OCI-LY3 (cell line): ENCODE measurements around the gene CRAMP1.

ENCODE experiments used
- H2AFZ ChIP-seq: fragments of 200-600, 300-600 bp; shearing (Covaris generic); 2 replicates; pipeline ENCODE4 v1.6.0; 2014; ENCODE audit warnings: antibody characterized with exemption, low read depth, low read length
- H3K27ac ChIP-seq: fragments of 200-600, 300-600 bp; sonication (generic); 2 replicates; pipeline ENCODE4 v1.5.1; 2014; ENCODE audit warnings: mild to moderate bottlenecking, low read length, moderate library complexity, mixed read lengths
- H3K27me3 ChIP-seq: fragments of 200-600, 300-600 bp; sonication (generic); 2 replicates; pipeline ENCODE4 v1.6.1; 2014; ENCODE audit warnings: low read depth, low read length, mixed read lengths
- H3K36me3 ChIP-seq: fragments of 200-600, 300-600 bp; sonication (generic); replicated peaks from 2 replicates; pipeline ENCODE3; 2014; ENCODE audit warnings: low read depth, low read length, mixed read lengths
- H3K4me1 ChIP-seq: fragments of 300-600, 200-600 bp; sonication (generic); 2 replicates; pipeline ENCODE4 v1.6.1; 2014; ENCODE audit warnings: low read length, mixed read lengths
- H3K4me2 ChIP-seq: fragments of 200-600, 300-600 bp; sonication (generic); 2 replicates; pipeline ENCODE4 v1.6.1; 2014; ENCODE audit warnings: low read length, mixed read lengths
- H3K4me3 ChIP-seq: fragments of 300-600, 200-600 bp; sonication (generic); 2 replicates; pipeline ENCODE4 v1.5.1; 2014; ENCODE audit warnings: antibody characterized with exemption, mild to moderate bottlenecking, low read length, moderate library complexity
- H3K79me2 ChIP-seq: fragments of 300-600, 200-600 bp; shearing (Covaris generic); 2 replicates; pipeline ENCODE4 v1.6.1; 2014; ENCODE audit warnings: mild to moderate bottlenecking, low read length, mixed read lengths
- H3K9ac ChIP-seq: fragments of 300-600, 200-600 bp; shearing (Covaris generic); 2 replicates; pipeline ENCODE4 v1.6.0; 2014; ENCODE audit warnings: mild to moderate bottlenecking, low read length, moderate library complexity
- H3K9me3 ChIP-seq: fragments of 200-600, 300-600 bp; shearing (Covaris generic); 2 replicates; pipeline ENCODE4 v1.6.1; 2014; ENCODE audit warnings: low read length, mixed read lengths; ENCODE audit not compliant: insufficient read depth
- H4K20me1 ChIP-seq: fragments of 200-600, 300-600 bp; sonication (generic); 2 replicates; pipeline ENCODE4 v1.6.1; 2016; ENCODE audit warnings: low read length, mixed read lengths; ENCODE audit not compliant: insufficient read depth
- EZH2phosphoT487 ChIP-seq: fragments of 200-600 bp; shearing (Covaris generic); IDR thresholded peaks from 2 replicates; pipeline ENCODE4 v1.6.1; 2018; ENCODE audit warnings: antibody characterized with exemption, mixed run types, low read depth
- TF ChIP-seq, protein P1 (sequence below): fragments of 200-600, 300-600 bp; sonication (generic); IDR thresholded peaks from 2 replicates; pipeline ENCODE4 v1.5.1; 2014; ENCODE audit warnings: antibody characterized with exemption, low read length, low read depth

Gene CRAMP1

DNA sequence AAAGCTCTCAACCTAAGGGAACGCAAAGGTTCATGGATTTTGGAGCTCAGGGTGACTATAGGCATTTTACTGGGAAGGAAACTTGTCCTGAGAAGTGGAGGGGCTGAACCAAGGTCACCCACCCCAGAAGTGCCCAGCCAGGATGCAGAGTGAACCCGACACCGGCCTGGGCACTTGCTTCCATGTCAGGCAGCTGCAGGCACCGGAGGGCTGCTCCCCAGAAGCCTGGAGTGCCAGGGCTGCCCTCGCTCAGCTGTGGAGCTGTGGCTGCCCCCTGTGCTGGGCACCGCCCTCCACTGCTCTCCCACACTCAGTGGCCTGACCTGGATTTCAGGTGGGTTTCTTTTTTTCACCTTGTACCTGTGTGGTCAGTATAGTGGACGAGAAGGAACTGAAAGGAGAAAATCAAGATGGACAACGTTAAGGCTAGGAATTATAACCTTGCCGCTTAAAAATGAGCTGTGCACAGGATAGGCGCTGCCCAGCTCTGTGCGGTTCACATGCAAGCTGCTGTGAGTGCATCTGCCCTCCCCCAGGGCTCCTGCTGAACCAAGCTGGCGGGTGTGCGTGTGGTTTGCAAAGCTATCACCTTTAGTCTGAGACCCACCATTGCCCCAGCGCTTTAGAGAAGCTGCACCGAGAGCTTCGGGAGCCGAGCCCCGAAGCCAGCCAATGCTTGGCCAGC lies 96.1 kb downstream of the CRAMP1 start:
- H3K79me2 ChIP-seq, result peaks cover 59% of the 10 kb centered on the region
- no peaks in the 10 kb centered on the region for H3K9me3 ChIP-seq
- no peak overlapping the region for H3K27ac ChIP-seq
- H4K20me1 ChIP-seq, result peaks cover 30% of the 10 kb centered on the region
- TF ChIP-seq, protein P1, sequence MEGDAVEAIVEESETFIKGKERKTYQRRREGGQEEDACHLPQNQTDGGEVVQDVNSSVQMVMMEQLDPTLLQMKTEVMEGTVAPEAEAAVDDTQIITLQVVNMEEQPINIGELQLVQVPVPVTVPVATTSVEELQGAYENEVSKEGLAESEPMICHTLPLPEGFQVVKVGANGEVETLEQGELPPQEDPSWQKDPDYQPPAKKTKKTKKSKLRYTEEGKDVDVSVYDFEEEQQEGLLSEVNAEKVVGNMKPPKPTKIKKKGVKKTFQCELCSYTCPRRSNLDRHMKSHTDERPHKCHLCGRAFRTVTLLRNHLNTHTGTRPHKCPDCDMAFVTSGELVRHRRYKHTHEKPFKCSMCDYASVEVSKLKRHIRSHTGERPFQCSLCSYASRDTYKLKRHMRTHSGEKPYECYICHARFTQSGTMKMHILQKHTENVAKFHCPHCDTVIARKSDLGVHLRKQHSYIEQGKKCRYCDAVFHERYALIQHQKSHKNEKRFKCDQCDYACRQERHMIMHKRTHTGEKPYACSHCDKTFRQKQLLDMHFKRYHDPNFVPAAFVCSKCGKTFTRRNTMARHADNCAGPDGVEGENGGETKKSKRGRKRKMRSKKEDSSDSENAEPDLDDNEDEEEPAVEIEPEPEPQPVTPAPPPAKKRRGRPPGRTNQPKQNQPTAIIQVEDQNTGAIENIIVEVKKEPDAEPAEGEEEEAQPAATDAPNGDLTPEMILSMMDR, result no peak
- TF ChIP-seq EZH2phosphoT487, result no peak
- no peaks in the 10 kb centered on the region for H3K27me3 ChIP-seq
- peaks cover 7% of the 10 kb centered on the region for H3K36me3 ChIP-seq
- peaks cover 8% of the 10 kb centered on the region; the same call in 1 of the 2 replicates for H3K4me1 ChIP-seq
- H3K9ac ChIP-seq, result no peak overlapping the region
- no peak overlapping the region for H3K4me3 ChIP-seq
- no peak overlapping the region for H3K4me2 ChIP-seq
- H2AFZ ChIP-seq, result no peak overlapping the region

DNA sequence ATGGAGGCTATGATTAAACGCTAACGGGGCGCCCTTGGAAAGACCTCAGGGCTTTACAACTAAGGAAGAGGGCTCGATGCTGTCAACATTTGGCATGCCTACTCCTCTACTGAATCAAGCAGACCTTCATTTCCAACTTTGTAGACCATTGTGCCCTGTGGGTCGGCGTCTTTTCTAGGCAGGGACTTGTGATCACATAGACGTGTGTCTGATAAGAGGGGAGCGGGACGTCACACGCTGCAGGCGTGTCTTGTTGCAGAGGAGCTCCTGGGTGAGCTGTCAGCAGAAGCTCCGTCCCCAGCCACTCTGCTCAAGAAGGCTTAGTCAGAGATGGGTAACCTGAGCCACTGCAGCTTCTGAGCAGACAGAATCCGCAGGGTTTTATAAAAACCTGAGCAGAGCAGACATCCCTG lies 96.6 kb downstream of the CRAMP1 start:
- TF ChIP-seq EZH2phosphoT487, result no peak
- TF ChIP-seq, protein P1, result no peak
- Histone ChIP-seq H3K9me3 (no peaks in the 10 kb centered on the region), H2AFZ (no peak overlapping the region), H3K4me1 (peaks cover 8% of the 10 kb centered on the region; the same call in 1 of the 2 replicates), H3K27me3 (no peaks in the 10 kb centered on the region), H3K79me2 (peaks cover 65% of the 10 kb centered on the region), H3K9ac (no peak overlapping the region), H3K36me3 (peaks cover 7% of the 10 kb centered on the region), H3K27ac (no peak overlapping the region), H4K20me1 (peaks cover 35% of the 10 kb centered on the region), H3K4me3 (no peak overlapping the region), H3K4me2 (no peak overlapping the region)

DNA sequence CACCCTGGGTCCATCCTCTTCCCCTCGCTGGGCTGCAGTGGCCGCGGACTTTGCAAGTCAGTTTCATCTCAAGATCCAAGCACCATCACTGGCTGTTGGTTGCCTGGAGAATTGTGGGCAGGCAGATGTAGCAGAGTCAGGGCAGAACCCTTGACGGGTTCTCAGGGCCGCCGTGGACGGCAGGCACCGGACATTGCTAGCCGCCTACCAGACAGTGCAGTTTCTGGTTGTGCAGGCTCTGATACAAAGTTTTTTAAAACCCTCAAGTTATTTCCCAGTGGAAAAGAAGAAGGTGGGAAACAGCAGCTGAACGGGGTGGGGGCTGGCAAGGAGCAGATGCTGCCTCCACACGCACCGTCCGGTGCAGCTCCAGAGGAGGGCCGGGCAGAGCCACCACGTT lies 97.2 kb downstream of the CRAMP1 start:
- Histone ChIP-seq H2AFZ (no peak overlapping the region), H3K4me2 (no peak overlapping the region), H3K79me2 (peaks cover 70% of the 10 kb centered on the region)

DNA sequence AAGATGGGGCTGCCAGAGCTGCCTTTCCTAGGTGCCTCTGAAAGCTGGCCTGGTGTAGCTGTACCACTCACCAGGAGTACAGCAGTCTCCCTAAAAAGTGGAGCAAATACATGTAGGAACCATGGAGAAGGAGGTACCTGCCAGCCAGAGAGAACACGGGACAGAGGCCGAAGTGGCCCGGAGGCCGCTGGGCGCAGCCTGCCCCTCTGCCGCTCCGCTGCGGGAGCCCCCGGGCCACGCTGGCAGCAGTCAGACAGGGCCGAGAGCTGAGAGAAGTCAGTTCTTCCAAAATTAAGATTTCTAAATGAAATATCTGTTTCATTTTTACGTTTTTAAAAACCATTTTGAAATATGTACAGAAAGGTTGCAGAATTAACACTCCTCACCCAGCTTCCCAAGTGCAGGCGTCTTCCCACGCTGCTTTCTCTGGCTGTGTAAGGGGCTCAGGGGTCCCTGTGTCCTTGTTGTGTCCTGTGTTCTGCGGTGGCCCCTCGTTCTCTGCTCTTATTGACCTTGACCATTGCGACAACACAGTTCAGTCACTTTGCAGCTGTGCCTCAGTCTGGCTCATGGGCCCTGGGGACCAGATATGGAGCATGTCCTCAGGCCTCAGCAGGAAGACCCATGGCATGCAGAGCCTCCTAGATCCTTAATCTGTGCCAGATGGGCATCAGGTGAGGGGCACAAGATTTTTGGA lies 98.8 kb downstream of the CRAMP1 start:
- Histone ChIP-seq H3K4me3 (no peak overlapping the region), H3K27me3 (no peaks in the 10 kb centered on the region), H3K4me2 (no peak overlapping the region), H3K79me2 (peaks cover 80% of the 10 kb centered on the region), H3K4me1 (peaks cover 8% of the 10 kb centered on the region; the same call in 1 of the 2 replicates), H3K9ac (no peak overlapping the region), H3K9me3 (no peaks in the 10 kb centered on the region), H2AFZ (no peak overlapping the region), H4K20me1 (peaks cover 45% of the 10 kb centered on the region), H3K36me3 (peaks cover 7% of the 10 kb centered on the region), H3K27ac (no peak overlapping the region)
- TF ChIP-seq, protein P1, result no peak
- TF ChIP-seq EZH2phosphoT487, result no peak

More for the DNA sequence above, 97.2 kb downstream of the CRAMP1 start:
- no peaks in the 10 kb centered on the region for H3K27me3 ChIP-seq
- no peak overlapping the region for H3K4me3 ChIP-seq
- H3K9me3 ChIP-seq, result no peaks in the 10 kb centered on the region
- no peak overlapping the region for H3K27ac ChIP-seq
- H3K36me3 ChIP-seq, result peaks cover 7% of the 10 kb centered on the region
- peaks cover 8% of the 10 kb centered on the region; the same call in 1 of the 2 replicates for H3K4me1 ChIP-seq
- no peak for TF ChIP-seq EZH2phosphoT487
- TF ChIP-seq, protein P1, result no peak
- no peak overlapping the region for H3K9ac ChIP-seq
- peaks cover 41% of the 10 kb centered on the region for H4K20me1 ChIP-seq
